PC-9 (cell line): ENCODE results near the gene SETD3. TPM values are rescaled to one million over a fixed set of nuclear protein-coding genes. Genes with fewer than 3 reads are reported as not detected.

Experiments used
- BruUV-seq: library from RNA; stranded (reverse); fragments of 400-500 nt; replicated peaks from 2 replicates; lab custom pipeline; 2021; lab: Mats Ljungman, UMichigan
- CTCF ChIA-PET: fragments of 300-600 bp; sonication (Branson Sonifier 250); formaldehyde crosslinking; loops from one replicate; lab custom pipeline; 2022; ENCODE audit warnings: antibody characterized with exemption; lab: Charles Lee
- POLR2A ChIA-PET: fragments of 300-600 bp; sonication (Branson Sonifier 250); formaldehyde crosslinking; loops from one replicate; lab custom pipeline; 2022; ENCODE audit warnings: antibody characterized with exemption; ENCODE audit not compliant: unreplicated experiment; lab: Charles Lee
- DNase-seq, 2 experiments: peaks; one replicate each; pipeline versions ENCODE4 v3.0.0 to v3.0.0-alpha.2; 2015 to 2022; ENCODE audit warnings: mixed read lengths in 1 of 2
- H2AFZ ChIP-seq: fragments of 200-600 bp; sonication (generic); 2 replicates; pipeline ENCODE4 v1.8.1; 2017; ENCODE audit warnings: antibody characterized with exemption
- H3F3A ChIP-seq: fragments of 200-600 bp; sonication (generic); 2 replicates; pipeline ENCODE4 v1.8.1; 2017; ENCODE audit warnings: antibody characterized with exemption, mild to moderate bottlenecking, low read depth; ENCODE audit not compliant: insufficient read depth
- H3K27ac ChIP-seq: fragments of 200-600 bp; sonication (generic); 2 replicates; pipeline ENCODE4 v1.6.1; 2016; ENCODE audit warnings: mixed run types
- H3K27me3 ChIP-seq: fragments of 200-600 bp; sonication (generic); 2 replicates; pipeline ENCODE4 v1.6.1; 2016; ENCODE audit warnings: low read depth, mixed run types; ENCODE audit not compliant: insufficient read depth
- H3K36me3 ChIP-seq: fragments of 200-600 bp; sonication (generic); 2 replicates; pipeline ENCODE4 v1.6.1; 2016; ENCODE audit warnings: low read depth, mixed run types
- H3K4me1 ChIP-seq: fragments of 200-600 bp; sonication (generic); replicated peaks from 2 replicates; pipeline ENCODE4 v1.6.1; 2016; ENCODE audit warnings: mixed run types; ENCODE audit not compliant: insufficient read depth
- H3K4me2 ChIP-seq: fragments of 200-600 bp; sonication (generic); 2 replicates; pipeline ENCODE4 v1.6.1; 2017; ENCODE audit warnings: mixed run types
- H3K4me3 ChIP-seq: fragments of 200-600 bp; sonication (generic); 2 replicates; pipeline ENCODE4 v1.6.1; 2016; ENCODE audit warnings: mixed run types
- H3K79me2 ChIP-seq: fragments of 200-600 bp; sonication (generic); 2 replicates; pipeline ENCODE4 v1.6.1; 2017; ENCODE audit warnings: low read depth, mixed run types
- H3K9me2 ChIP-seq: fragments of 200-600 bp; sonication (generic); 2 replicates; pipeline ENCODE4 v1.8.1; 2017; ENCODE audit warnings: mild to moderate bottlenecking; ENCODE audit not compliant: insufficient read depth
- H3K9me3 ChIP-seq: fragments of 200-600 bp; sonication (generic); 2 replicates; pipeline ENCODE4 v1.8.1; 2016; ENCODE audit warnings: low read depth; ENCODE audit not compliant: insufficient read depth
- H4K20me1 ChIP-seq: fragments of 200-600 bp; sonication (generic); 2 replicates; pipeline ENCODE4 v1.8.1; 2017; ENCODE audit not compliant: insufficient read depth
- CTCF ChIP-seq: fragments of 200-600 bp; sonication (generic); conservative IDR thresholded peaks from 2 replicates; pipeline ENCODE4 v1.6.1; 2017; ENCODE audit warnings: mixed run types, antibody characterized with exemption, mild to moderate bottlenecking, moderate library complexity
- EZH2 ChIP-seq: fragments of 200-600 bp; sonication (generic); IDR thresholded peaks from 2 replicates; pipeline ENCODE4 v1.8.0; 2017; ENCODE audit warnings: antibody characterized with exemption, low read depth
- intact Hi-C: fragments of 100-400 bp; cut with micrococcal nuclease; formaldehyde crosslinking; loops from one replicate; pipeline ENCODE4 v1.10.0; 2022; ENCODE audit not compliant: unreplicated experiment
- total RNA-seq: library from RNA; stranded (reverse); gene quantifications from 2 replicates; pipeline ENCODE4 v1.2.3, GENCODE V29; 2021

The SETD3 gene
- total RNA-seq, 1 experiment from 2014 or later = 13.4 TPM

DNA sequence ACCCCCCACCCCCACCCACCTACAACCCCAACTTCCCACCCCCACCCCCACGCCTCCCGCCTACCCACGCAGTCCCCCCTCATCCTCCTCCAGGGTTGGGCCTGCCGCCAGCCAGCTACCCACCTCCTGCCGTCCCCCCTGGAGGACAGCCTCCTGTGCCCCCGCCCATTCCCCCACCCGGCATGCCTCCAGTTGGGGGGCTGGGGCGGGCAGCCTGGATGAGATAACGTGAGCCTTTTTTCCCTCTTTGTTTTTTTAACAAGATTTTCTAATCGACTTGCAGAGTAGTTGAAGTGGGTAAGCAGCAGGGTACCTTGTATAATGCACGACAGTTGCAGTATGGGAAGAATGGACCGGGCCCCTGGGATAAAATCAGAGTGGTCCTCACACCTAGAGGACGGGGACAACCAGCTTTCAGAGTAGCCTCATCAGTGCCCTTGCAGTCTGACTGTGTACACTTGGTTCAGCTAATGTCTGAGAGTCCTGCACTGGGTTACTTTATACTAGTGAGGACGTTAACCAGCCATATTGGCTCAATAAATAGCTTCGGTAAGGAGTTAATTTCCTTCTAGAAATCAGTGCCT is 30.0 kb upstream of the SETD3 start:
- Histone ChIP-seq H3K36me3 (no peaks in the 10 kb centered on the region), H2AFZ (no peak overlapping the region), H3K9me3 (no peaks in the 10 kb centered on the region), H3K27me3 (no peaks in the 10 kb centered on the region), H3K4me2 (no peak overlapping the region), H3K79me2 (no peaks in the 10 kb centered on the region), H3K9me2 (no peaks in the 10 kb centered on the region), H3K27ac (no peak overlapping the region), H3K4me3 (no peak overlapping the region), H4K20me1 (no peaks in the 10 kb centered on the region), H3F3A (no peaks in the 10 kb centered on the region), H3K4me1 (no peaks in the 10 kb centered on the region)
- ChIA-PET CTCF (no interaction called here), POLR2A (no interaction called here)
- no peak for TF ChIP-seq CTCF
- TF ChIP-seq EZH2 = no peak
- intact Hi-C loops = no loop called here
- DNase-seq = no peak
- no TSS peak for BruUV-seq

GRCh38 chr14:99509871-99510555 is 29.4 kb upstream of the SETD3 start:
- H3K4me1 ChIP-seq = no peaks in the 10 kb centered on the region
- TF ChIP-seq EZH2 (no peak), CTCF (no peak)
- BruUV-seq = no TSS peak
- intact Hi-C loops = no loop called here
- no peaks in the 10 kb centered on the region for H3K27me3 ChIP-seq
- no peak overlapping the region for H2AFZ ChIP-seq
- no peaks in the 10 kb centered on the region for H3K79me2 ChIP-seq
- H3K36me3 ChIP-seq = no peaks in the 10 kb centered on the region
- POLR2A ChIA-PET = no interaction called here
- no peak overlapping the region for H3K27ac ChIP-seq
- H3K9me3 ChIP-seq = no peaks in the 10 kb centered on the region
- no peak overlapping the region for H3K4me3 ChIP-seq
- H3F3A ChIP-seq = no peaks in the 10 kb centered on the region
- CTCF ChIA-PET = no interaction called here
- H3K9me2 ChIP-seq = no peaks in the 10 kb centered on the region
- no peak overlapping the region for H3K4me2 ChIP-seq
- no peaks in the 10 kb centered on the region for H4K20me1 ChIP-seq
- no peak for DNase-seq

DNA sequence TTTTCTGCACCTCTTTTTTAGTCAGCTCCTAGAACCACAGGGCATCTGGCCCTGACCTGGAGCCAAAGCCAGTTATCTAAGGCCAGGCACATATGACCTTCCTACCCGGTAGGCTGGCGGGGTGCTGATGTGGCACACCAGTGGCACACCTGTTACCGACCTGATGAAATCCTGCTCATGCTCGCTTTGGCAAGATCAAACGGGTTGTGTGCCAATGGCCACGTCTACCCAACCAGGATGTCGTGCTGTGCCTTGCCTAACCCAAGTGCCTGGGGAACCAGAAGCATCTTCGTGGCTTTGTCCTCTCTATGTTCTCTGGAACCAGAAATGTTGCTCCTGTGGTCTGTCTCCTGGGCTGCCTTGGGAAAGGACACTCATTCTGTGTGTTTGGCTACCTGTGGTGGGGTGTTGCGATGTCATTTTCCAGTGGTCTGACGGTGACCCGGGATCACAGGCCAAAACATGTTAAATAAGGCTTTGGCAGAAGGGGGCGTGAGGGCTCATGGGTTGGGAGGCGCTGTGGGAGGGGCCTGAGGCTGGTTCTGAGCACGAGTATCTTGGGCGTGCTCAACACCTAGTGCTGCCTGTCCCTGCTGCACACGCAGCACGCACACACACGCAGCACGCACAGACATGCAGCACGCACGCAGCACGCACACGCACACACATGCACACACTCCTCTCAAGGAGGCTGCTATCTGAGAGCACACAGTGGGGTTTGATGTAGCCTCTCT is 28.4 kb upstream of the SETD3 start:
- Histone ChIP-seq H3F3A (no peaks in the 10 kb centered on the region), H3K4me1 (no peaks in the 10 kb centered on the region), H3K36me3 (no peaks in the 10 kb centered on the region), H3K27me3 (no peaks in the 10 kb centered on the region), H2AFZ (no peak overlapping the region), H3K79me2 (no peaks in the 10 kb centered on the region), H4K20me1 (no peaks in the 10 kb centered on the region), H3K27ac (no peak overlapping the region), H3K9me2 (no peaks in the 10 kb centered on the region), H3K4me3 (no peak overlapping the region), H3K4me2 (no peak overlapping the region), H3K9me3 (no peaks in the 10 kb centered on the region)
- ChIA-PET CTCF (no interaction called here), POLR2A (no interaction called here)
- intact Hi-C loops = no loop called here
- no TSS peak for BruUV-seq
- no peak for DNase-seq
- TF ChIP-seq EZH2 = no peak
